RWPE2 (cell line): ENCODE data around the gene ASIC3.

Source experiments
- ATAC-seq: fragments of 200-7000 bp; cut with Tn5 transposase; 3 replicates; pipeline ENCODE4 v1.9.1; 2021; ENCODE audit warnings: low read depth
- DNase-seq: peaks from one replicate; pipeline ENCODE4 v3.0.0-alpha.2; 2020; ENCODE audit warnings: low spot score
- H3K27ac ChIP-seq: fragments of 450-650 bp; 2 replicates; pipeline ENCODE4 v1.5.1; 2017; ENCODE audit warnings: mild to moderate bottlenecking; ENCODE audit not compliant: poor library complexity, severe bottlenecking
- H3K27me3 ChIP-seq: fragments of 250-450 bp; sonication (Bioruptor Pico); 2 replicates; pipeline ENCODE4 v1.5.1; 2021; ENCODE audit warnings: mild to moderate bottlenecking, moderate library complexity; ENCODE audit not compliant: insufficient read depth, poor library complexity, severe bottlenecking
- H3K36me3 ChIP-seq: fragments of 250-450 bp; sonication (Bioruptor Pico); 2 replicates; pipeline ENCODE4 v1.5.1; 2020; ENCODE audit warnings: low read depth, mild to moderate bottlenecking, moderate library complexity
- H3K4me1 ChIP-seq: fragments of 250-450 bp; sonication (Bioruptor Pico); 2 replicates; pipeline ENCODE4 v1.5.1; 2021; ENCODE audit warnings: mild to moderate bottlenecking, moderate library complexity; ENCODE audit not compliant: insufficient read depth, poor library complexity, severe bottlenecking
- H3K4me3 ChIP-seq: fragments of 250-450 bp; sonication (Bioruptor Pico); 2 replicates; pipeline ENCODE4 v1.5.1; 2021; ENCODE audit warnings: mild to moderate bottlenecking, moderate library complexity; ENCODE audit not compliant: severe bottlenecking
- H3K9me3 ChIP-seq: fragments of 250-450 bp; sonication (Bioruptor Pico); 2 replicates; pipeline ENCODE4 v1.5.1; 2021; ENCODE audit warnings: mild to moderate bottlenecking, moderate library complexity; ENCODE audit not compliant: severe bottlenecking
- TF ChIP-seq, protein P1 (sequence below): fragments of 450-650 bp; IDR thresholded peaks from one replicate; pipeline ENCODE4 v1.5.1; 2017; ENCODE audit warnings: mild to moderate bottlenecking, moderate library complexity; ENCODE audit not compliant: poor library complexity, severe bottlenecking

Gene ASIC3

DNA sequence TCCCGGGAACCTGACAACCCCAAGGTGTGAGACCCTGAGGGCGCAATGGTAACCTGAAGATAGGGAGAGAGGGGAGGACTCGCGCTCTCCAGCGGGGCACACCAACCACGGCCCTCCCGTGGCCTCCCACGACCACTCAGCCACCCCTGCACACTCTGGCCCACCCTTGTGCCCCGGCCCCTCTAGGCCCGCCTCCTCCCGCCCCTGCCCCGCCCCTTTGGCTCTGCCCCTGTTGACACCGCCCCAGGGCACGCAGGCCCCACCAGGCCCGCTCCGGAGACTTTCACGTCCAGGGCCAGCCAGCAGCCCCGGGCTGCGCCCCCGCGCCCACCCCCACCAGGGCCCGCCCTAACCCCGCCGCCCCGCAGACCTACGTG lies 35.0 kb upstream of the ASIC3 start:
- no peak for DNase-seq
- H3K27ac ChIP-seq = no peak overlapping the region
- TF ChIP-seq, protein P1, sequence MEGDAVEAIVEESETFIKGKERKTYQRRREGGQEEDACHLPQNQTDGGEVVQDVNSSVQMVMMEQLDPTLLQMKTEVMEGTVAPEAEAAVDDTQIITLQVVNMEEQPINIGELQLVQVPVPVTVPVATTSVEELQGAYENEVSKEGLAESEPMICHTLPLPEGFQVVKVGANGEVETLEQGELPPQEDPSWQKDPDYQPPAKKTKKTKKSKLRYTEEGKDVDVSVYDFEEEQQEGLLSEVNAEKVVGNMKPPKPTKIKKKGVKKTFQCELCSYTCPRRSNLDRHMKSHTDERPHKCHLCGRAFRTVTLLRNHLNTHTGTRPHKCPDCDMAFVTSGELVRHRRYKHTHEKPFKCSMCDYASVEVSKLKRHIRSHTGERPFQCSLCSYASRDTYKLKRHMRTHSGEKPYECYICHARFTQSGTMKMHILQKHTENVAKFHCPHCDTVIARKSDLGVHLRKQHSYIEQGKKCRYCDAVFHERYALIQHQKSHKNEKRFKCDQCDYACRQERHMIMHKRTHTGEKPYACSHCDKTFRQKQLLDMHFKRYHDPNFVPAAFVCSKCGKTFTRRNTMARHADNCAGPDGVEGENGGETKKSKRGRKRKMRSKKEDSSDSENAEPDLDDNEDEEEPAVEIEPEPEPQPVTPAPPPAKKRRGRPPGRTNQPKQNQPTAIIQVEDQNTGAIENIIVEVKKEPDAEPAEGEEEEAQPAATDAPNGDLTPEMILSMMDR = no peak
- H3K9me3 ChIP-seq = peaks cover 3% of the 10 kb centered on the region
- H3K4me1 ChIP-seq = no peaks in the 10 kb centered on the region
- H3K27me3 ChIP-seq = peaks cover 2% of the 10 kb centered on the region
- H3K36me3 ChIP-seq = no peaks in the 10 kb centered on the region
- no peak overlapping the region for H3K4me3 ChIP-seq
- ATAC-seq = no peak

DNA sequence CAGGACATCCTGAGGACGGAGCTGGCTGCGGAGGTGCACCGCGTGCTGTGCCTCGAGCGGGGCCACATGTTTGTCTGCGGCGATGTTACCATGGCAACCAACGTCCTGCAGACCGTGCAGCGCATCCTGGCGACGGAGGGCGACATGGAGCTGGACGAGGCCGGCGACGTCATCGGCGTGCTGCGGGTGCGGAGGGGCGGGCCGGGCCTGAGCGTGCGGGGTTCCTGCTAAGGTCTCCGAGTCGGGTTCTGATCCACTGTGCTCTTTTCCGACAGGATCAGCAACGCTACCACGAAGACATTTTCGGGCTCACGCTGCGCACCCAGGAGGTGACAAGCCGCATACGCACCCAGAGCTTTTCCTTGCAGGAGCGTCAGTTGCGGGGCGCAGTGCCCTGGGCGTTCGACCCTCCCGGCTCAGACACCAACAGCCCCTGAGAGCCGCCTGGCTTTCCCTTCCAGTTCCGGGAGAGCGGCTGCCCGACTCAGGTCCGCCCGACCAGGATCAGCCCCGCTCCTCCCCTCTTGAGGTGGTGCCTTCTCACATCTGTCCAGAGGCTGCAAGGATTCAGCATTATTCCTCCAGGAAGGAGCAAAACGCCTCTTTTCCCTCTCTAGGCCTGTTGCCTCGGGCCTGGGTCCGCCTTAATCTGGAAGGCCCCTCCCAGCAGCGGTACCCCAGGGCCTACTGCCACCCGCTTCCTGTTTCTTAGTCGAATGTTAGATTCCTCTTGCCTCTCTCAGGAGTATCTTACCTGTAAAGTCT lies 34.4 kb upstream of the ASIC3 start:
- no peak overlapping the region for H3K27ac ChIP-seq
- H3K9me3 ChIP-seq = no peaks in the 10 kb centered on the region
- peak; percentile 65 for DNase-seq
- TF ChIP-seq, protein P1 = no peak
- H3K27me3 ChIP-seq = peaks cover 5% of the 10 kb centered on the region
- no peaks in the 10 kb centered on the region for H3K36me3 ChIP-seq
- ATAC-seq = no peak
- peak overlapping the region; percentile 13 for H3K4me3 ChIP-seq
- no peaks in the 10 kb centered on the region for H3K4me1 ChIP-seq

DNA sequence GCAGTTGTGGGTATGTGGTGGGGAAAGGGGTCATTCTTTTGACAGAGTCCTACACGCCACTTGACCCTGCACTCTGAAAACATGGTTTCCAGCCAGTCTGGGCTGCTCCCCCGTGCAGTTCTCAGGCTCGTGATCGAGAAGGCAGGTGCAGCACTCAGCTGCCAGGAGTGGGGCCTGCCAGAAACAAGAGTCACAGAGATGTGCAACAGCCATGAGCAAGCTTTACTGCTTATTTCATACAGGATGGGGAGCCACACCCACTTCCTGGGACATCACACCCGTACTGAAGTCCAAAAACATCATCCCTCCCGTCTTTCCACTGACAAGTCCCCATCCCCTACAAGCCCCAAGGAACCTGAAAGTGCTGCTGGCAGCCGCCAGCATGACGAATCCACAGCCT lies 33.4 kb upstream of the ASIC3 start:
- DNase-seq = peak; percentile 60
- Histone ChIP-seq H3K4me1 (no peaks in the 10 kb centered on the region), H3K36me3 (no peaks in the 10 kb centered on the region)

GRCh38 chr7:151015967-151016366 lies 32.4 kb upstream of the ASIC3 start:
- H3K9me3 ChIP-seq = no peaks in the 10 kb centered on the region
- peak; percentile 29 for DNase-seq
- ATAC-seq = no peak
- H3K36me3 ChIP-seq = no peaks in the 10 kb centered on the region
- H3K4me1 ChIP-seq = no peaks in the 10 kb centered on the region
- no peak overlapping the region for H3K27ac ChIP-seq
- H3K4me3 ChIP-seq = no peak overlapping the region
- H3K27me3 ChIP-seq = peaks cover 12% of the 10 kb centered on the region
- TF ChIP-seq, protein P1 = no peak

More for the DNA sequence above, 33.4 kb upstream of the ASIC3 start:
- no peak overlapping the region for H3K27ac ChIP-seq
- peak; percentile 47; the same call in 1 of the 3 replicates for ATAC-seq
- no peaks in the 10 kb centered on the region for H3K9me3 ChIP-seq
- H3K4me3 ChIP-seq = no peak overlapping the region
- TF ChIP-seq, protein P1 = no peak
- H3K27me3 ChIP-seq = peaks cover 12% of the 10 kb centered on the region

- Histone ChIP-seq H3K4me3 (no peak overlapping the region), H3K27ac (no peak overlapping the region), H3K27me3 (peaks cover 12% of the 10 kb centered on the region), H3K9me3 (no peaks in the 10 kb centered on the region), H3K36me3 (no peaks in the 10 kb centered on the region), H3K4me1 (no peaks in the 10 kb centered on the region)
- DNase-seq (peak; percentile 46), ATAC-seq (no peak)
- TF ChIP-seq, protein P1 = no peak
These were observed 31.8 kb upstream of the ASIC3 start for GRCh38 chr7:151016505-151016904.
